Activated CD8-positive, alpha-beta memory T cell treated with anti-CD3 and anti-CD28 coated beads for 36 hours (primary cell): ENCODE results near the gene ARHGAP22. TPM values are rescaled to one million over a fixed set of nuclear protein-coding genes. Genes with fewer than 3 reads are reported as not detected.

ENCODE experiments used
- CTCF ChIA-PET: fragments of 350-600 bp; sonication (Branson Sonifier 250); formaldehyde crosslinking; loops from one replicate; lab custom pipeline; 2021; ENCODE audit warnings: antibody characterized with exemption; lab: Charles Lee
- POLR2A ChIA-PET: fragments of 350-600 bp; sonication (Branson Sonifier 250); formaldehyde crosslinking; loops from one replicate; lab custom pipeline; 2021; ENCODE audit warnings: antibody characterized with exemption; lab: Charles Lee
- total RNA-seq, 2 experiments: library from RNA; stranded (reverse); gene quantifications; one replicate each; pipeline ENCODE4 v1.2.3, GENCODE V29; 2021

Gene ARHGAP22
- total RNA-seq, 2 experiments from 2014 or later: not detected

- ChIA-PET POLR2A (no interaction called here), CTCF (interaction anchor here (1.2 to 2.5 kb wide), 2 partner anchors 47 to 49 kb away, joined by 6 to 7 read pairs; no protein-coding TSS in a partner anchor)
Observed at GRCh38 chr10:48609441-48609840, 4.6 kb upstream of the ARHGAP22 start.

GRCh38 chr10:48608976-48609375 is 4.1 kb upstream of the ARHGAP22 start:
- POLR2A ChIA-PET: no interaction called here
- CTCF ChIA-PET: interaction anchor here (1.2 to 2.5 kb wide), 2 partner anchors 47 to 49 kb away, joined by 6 to 7 read pairs; no protein-coding TSS in a partner anchor

- CTCF ChIA-PET: interaction anchor here (1.2 to 2.5 kb wide), 2 partner anchors 48 to 50 kb away, joined by 6 to 7 read pairs; no protein-coding TSS in a partner anchor
- POLR2A ChIA-PET: no interaction called here
Observed at GRCh38 chr10:48608279-48608681, 3.4 kb upstream of the ARHGAP22 start.

DNA sequence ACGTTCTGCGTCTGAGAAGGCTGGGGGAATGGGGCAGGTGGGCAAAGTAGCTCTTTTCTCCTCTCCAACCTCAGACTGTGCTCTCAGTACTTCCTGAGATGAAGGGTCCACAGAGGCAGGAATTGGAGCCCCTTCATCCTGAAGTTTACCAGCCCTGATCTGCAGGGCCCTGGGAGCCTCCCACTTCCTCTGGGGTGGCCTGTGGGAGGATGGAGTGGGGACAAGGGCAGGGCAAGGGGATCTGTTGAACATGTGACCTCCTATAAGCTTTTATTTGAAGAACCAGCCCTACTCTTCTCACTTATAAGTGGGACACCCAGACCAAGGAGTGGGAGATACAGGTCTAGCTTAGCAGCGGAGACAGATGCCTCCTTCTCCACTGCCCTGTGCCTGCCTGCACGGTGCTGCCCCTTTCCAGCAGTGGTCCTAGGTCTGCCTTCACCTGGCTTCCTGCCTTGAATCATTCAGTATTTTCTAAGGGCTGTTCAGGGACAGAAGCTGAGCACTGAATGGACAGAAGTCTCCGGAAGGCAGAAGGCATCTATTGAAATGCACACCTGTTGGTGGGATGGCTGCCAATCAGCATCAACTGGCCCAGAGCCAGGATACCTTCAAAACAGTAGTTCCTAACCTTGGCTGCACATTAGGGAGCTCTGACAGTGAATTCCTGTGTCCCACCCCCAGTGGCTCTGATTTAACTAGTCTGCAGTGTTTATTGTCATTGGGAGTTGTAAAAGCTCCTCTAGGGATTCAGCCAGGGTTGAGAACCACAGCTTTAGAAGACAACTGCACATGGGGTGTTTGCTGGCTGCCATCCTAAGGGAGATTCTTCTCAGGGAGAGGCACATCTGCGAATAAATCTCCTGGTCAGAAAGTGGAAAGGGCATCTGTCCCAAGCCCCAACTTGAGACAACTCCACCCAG is 2.7 kb upstream of the ARHGAP22 start:
- ChIA-PET POLR2A (no interaction called here), CTCF (interaction anchor here (1.6 to 2.5 kb wide), 2 partner anchors 49 to 51 kb away, joined by 5 to 7 read pairs; no protein-coding TSS in a partner anchor)

- ChIA-PET CTCF (interaction anchor here (1.6 to 2.5 kb wide), 2 partner anchors 50 to 51 kb away, joined by 5 to 7 read pairs; no protein-coding TSS in a partner anchor), POLR2A (no interaction called here)
Observed at GRCh38 chr10:48606530-48607355, 1.9 kb upstream of the ARHGAP22 start.

DNA sequence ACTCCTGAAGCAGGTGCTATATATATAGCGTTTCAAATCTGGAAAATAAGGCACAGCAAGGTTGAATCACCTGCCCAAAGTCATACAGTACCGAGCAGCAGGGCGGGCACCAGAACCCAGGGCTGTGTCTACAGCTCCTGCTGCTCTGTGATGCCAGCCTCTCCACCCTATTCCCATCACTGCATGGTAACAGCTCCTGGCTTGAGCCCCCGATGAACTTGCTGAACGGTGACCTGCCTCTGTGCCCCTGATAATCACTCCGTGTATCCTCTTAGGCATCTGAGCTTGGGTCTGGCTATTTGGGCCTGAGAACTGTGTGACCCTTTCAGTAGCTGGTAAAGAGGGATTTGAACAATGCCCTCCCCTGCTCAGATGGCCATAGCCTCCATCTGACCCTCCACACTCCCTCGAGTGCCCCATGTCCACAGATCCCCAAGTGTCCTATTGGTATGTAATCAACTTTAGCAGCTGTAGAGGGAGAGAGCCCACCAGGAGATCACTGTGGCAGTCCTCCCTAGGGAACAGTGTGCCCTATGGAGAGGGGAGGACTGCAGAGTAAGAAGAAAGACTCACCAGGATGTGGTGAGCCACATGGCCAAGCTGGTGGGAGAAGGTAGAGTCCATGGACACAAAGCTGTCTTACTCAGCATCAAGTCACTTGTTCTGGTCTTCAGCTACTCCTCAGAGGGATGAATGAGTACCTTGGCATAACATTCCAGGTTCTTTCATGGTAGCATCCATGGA is 1.1 kb upstream of the ARHGAP22 start:
- CTCF ChIA-PET: no interaction called here
- POLR2A ChIA-PET: no interaction called here

DNA sequence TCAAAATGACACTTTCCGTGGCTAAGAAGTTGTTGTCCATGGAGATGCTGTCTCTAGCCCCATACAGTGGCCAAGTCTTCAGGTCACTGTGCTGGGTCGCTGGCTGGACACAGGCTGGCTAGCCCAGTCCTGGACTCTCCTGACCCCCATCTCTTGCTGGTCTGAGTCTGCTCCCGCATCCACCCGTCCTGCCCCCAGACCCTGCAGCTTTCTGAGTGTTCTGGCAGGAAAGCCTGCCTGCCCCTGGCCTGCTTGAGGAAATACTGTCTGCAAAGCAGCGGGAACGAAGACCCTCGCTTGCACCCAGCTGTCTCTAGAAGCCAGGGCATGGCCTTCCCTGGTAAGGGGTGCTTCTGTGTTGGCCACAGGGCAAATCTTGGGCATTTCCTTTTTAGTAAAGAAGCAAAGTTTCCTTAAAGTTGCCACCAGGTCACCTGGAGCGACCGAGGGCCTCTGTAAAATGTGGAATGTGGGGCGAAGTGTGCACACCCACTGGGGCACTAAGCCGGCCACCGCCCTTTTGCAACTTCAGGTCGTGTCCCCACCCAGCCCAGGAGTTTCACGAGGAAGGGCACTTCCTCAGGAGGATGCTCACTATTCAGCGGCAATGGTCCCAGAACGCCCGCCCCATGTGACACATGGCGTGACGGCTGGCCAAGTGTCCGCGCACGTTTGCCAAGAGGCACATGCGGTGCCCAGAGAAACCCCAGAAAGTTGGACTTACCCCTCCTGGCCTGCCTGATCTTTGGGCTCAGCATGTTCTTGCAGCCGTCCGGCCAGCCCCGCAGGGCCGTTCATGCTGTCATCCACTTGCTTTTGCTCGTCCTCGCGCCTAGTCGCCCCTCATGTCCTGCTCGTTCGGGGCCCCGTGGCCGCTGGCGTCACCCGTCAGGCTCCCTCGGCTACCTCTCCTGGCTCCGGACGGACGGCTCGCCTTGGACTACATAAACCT is 558 bp downstream of the ARHGAP22 start:
- CTCF ChIA-PET: no interaction called here
- POLR2A ChIA-PET: no interaction called here

DNA sequence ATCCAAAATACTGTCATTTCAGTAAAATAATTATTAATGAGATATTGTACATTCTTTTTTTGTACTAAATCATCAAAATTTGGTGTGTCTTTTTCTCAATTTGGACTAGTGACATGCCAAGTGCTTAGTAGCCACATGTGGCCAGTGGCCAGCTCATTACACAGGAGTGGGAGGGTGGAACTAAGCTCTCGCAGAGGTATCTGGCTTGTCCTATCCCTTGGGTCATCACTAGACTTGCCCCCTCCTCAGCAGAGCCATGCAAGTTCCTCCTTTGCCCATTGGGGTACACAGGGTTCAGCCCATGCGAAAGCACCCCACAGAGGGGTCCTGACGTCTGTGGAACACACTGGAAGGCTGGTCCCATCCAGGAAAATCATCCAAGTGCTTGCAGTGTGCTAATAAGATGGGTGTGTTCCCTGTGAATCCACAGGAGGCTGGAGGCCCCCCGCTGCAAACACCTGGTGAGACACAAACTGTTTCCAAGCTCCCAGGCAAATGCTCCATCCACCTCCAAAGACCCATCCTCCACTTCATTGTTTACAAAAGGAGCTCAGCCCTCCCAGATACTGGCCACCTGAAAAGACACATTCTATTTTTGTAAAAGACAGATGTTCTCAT is 1.3 kb downstream of the ARHGAP22 start:
- POLR2A ChIA-PET: no interaction called here
- CTCF ChIA-PET: no interaction called here

DNA sequence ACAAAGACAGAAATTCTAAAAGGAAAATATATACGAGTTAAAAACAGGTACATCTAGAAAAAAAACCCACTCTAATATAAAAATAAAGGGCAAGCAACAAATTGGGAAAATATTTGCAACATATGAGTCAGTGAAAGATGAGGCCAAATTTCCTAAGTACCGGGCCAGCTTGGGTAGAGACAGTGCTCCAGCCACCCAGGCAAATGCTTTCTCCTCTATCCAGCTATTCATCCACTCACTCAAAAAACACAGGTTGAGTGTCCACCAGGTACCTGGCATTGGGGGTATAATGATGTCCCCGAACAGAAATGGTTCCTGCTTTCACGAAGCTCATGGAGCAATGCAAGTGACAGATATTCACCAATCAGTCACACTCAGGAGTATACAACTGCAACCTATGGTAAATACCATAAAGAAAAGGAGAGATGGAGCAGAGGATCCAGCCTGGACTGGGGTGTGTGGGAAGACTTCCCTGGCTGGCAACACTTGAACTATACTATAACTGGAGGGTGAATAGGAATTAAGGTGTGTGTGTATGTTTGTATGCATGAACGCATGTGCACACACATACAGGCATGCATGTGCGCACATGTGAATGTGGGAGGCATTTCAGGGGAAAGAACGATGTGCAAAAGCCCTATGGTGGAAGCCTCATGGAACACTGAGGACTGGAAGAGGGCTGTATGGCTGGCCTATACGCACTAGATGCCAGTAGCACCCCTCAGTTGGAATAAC is 2.3 kb downstream of the ARHGAP22 start:
- POLR2A ChIA-PET: no interaction called here
- CTCF ChIA-PET: no interaction called here

GRCh38 chr10:48601789-48602188 is 3.1 kb downstream of the ARHGAP22 start:
- POLR2A ChIA-PET: no interaction called here
- CTCF ChIA-PET: no interaction called here

- ChIA-PET CTCF (no interaction called here), POLR2A (no interaction called here)
Observed at GRCh38 chr10:48600645-48601505, 4.0 kb downstream of the ARHGAP22 start.

GRCh38 chr10:48599830-48600134 is 5.1 kb downstream of the ARHGAP22 start:
- POLR2A ChIA-PET: no interaction called here
- CTCF ChIA-PET: no interaction called here

- ChIA-PET CTCF (no interaction called here), POLR2A (no interaction called here)
Observed at GRCh38 chr10:48598936-48599829, 5.7 kb downstream of the ARHGAP22 start.

- CTCF ChIA-PET: no interaction called here
- POLR2A ChIA-PET: no interaction called here
Observed at GRCh38 chr10:48598243-48598935, 6.5 kb downstream of the ARHGAP22 start.

DNA sequence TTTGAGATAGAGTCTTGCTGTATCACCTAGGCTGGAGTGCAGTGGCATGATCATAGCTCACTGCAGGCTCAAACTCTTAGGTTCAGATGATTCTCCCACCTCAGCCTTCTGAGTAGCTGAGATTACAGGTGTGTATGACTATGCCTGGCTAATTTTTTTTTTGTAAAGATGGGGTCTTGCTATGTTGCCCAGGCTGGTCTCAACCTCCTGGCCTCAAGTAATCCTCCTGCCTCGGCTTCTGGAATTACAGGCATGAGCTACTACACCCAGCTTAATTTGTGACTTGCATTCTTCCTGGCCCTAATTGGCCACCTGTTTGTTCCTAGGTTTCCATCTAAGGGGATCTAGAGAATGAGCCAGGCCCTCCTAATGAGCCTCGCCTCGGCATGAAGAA is 9.3 kb downstream of the ARHGAP22 start:
- ChIA-PET POLR2A (no interaction called here), CTCF (no interaction called here)
